HEK293T (cell line): ENCODE results near the gene ITGA8.
A peak's percentile ranks its signal among the peaks of the same experiment; 100 is the strongest.

ENCODE experiments used
- CTCF ChIA-PET: fragments of 350-600 bp; formaldehyde crosslinking; extraction: SDS; loops from one replicate; lab custom pipeline; 2021; ENCODE audit warnings: antibody characterized with exemption, inconsistent platforms; lab: Yijun Ruan, JAX
- POLR2A ChIA-PET: fragments of 350-600 bp; formaldehyde crosslinking; extraction: SDS; loops from one replicate; lab custom pipeline; 2020; ENCODE audit warnings: antibody characterized with exemption, inconsistent platforms; lab: Yijun Ruan, JAX
- DNase-seq: peaks from one replicate; pipeline ENCODE4 v3.0.0; 2012; ENCODE audit warnings: mixed read lengths; ENCODE audit errors: extremely low spot score
- ARNT ChIP-seq: fragments of 450-650 bp; IDR thresholded peaks from 2 replicates; pipeline ENCODE4 v1.6.1; 2017; ENCODE audit warnings: mild to moderate bottlenecking
- BHLHE40 ChIP-seq: fragments of 450-650 bp; IDR thresholded peaks from 2 replicates; pipeline ENCODE4 v1.6.1; 2016; ENCODE audit warnings: mild to moderate bottlenecking, moderate library complexity, borderline replicate concordance
- CTBP1 ChIP-seq: fragments of 450-650 bp; IDR thresholded peaks from 2 replicates; pipeline ENCODE4 v1.6.1; 2016; ENCODE audit warnings: borderline replicate concordance
- ELF4 ChIP-seq: fragments of 450-650 bp; IDR thresholded peaks from 2 replicates; pipeline ENCODE4 v1.6.1; 2017; ENCODE audit warnings: antibody characterized with exemption
- FOXA1 ChIP-seq: fragments of 450-650 bp; IDR thresholded peaks from 2 replicates; pipeline ENCODE4 v1.6.1; 2016; ENCODE audit warnings: mild to moderate bottlenecking
- FOXK2 ChIP-seq: fragments of 450-650 bp; IDR thresholded peaks from 2 replicates; pipeline ENCODE4 v1.6.1; 2016; ENCODE audit warnings: mild to moderate bottlenecking
- FOXM1 ChIP-seq: fragments of 450-650 bp; IDR thresholded peaks from 2 replicates; pipeline ENCODE4 v1.6.1; 2017; ENCODE audit warnings: mild to moderate bottlenecking, borderline replicate concordance
- HDGF ChIP-seq: fragments of 450-650 bp; IDR thresholded peaks from 2 replicates; pipeline ENCODE4 v1.6.1; 2017; ENCODE audit warnings: antibody characterized with exemption, borderline replicate concordance
- L3MBTL2 ChIP-seq: fragments of 450-650 bp; conservative IDR thresholded peaks from 2 replicates; pipeline ENCODE4 v1.6.1; 2016; ENCODE audit warnings: mild to moderate bottlenecking
- LEF1 ChIP-seq: fragments of 450-650 bp; IDR thresholded peaks from 2 replicates; pipeline ENCODE4 v1.6.1; 2017; ENCODE audit warnings: mild to moderate bottlenecking, borderline replicate concordance
- NFRKB ChIP-seq: fragments of 450-650 bp; IDR thresholded peaks from 2 replicates; pipeline ENCODE4 v1.6.1; 2016; ENCODE audit warnings: mild to moderate bottlenecking, moderate library complexity
- PKNOX1 ChIP-seq: fragments of 450-650 bp; IDR thresholded peaks from 2 replicates; pipeline ENCODE4 v1.6.1; 2016
- SP1 ChIP-seq: fragments of 450-650 bp; IDR thresholded peaks from 2 replicates; pipeline ENCODE4 v1.6.1; 2017
- SUZ12 ChIP-seq: fragments of 450-650 bp; IDR thresholded peaks from 2 replicates; pipeline ENCODE4 v1.6.1; 2016; ENCODE audit warnings: mild to moderate bottlenecking
- TARDBP ChIP-seq: fragments of 450-650 bp; IDR thresholded peaks from 2 replicates; pipeline ENCODE4 v1.6.1; 2016
- ZNF384 ChIP-seq: fragments of 450-650 bp; IDR thresholded peaks from 2 replicates; pipeline ENCODE4 v1.6.1; 2016

The ITGA8 gene

GRCh38 chr10:15626937-15627336 is 92.8 kb downstream of the ITGA8 start:
- CTCF ChIA-PET, result no interaction called here
- DNase-seq, result no peak
- POLR2A ChIA-PET, result no interaction called here
- TF ChIP-seq FOXA1 (no peak), PKNOX1 (peak; percentile 51), FOXK2 (no peak)

- DNase-seq, result no peak
- TF ChIP-seq SUZ12, result no peak
- no peak for TF ChIP-seq L3MBTL2
- TF ChIP-seq BHLHE40, result no peak
- no peak for TF ChIP-seq LEF1
- no peak for TF ChIP-seq SP1
- ChIA-PET POLR2A (no interaction called here), CTCF (no interaction called here)
Measured at GRCh38 chr10:15625261-15625660, 94.5 kb downstream of the ITGA8 start.

- CTCF ChIA-PET, result no interaction called here
Measured at GRCh38 chr10:15624401-15625196, 95.1 kb downstream of the ITGA8 start.

GRCh38 chr10:15620836-15621515 is 98.7 kb downstream of the ITGA8 start:
- ChIA-PET POLR2A (no interaction called here), CTCF (no interaction called here)
- no peak for DNase-seq
- TF ChIP-seq PKNOX1, result no peak
- TF ChIP-seq ELF4, result no peak
- TF ChIP-seq HDGF, result no peak
- no peak for TF ChIP-seq CTBP1
- no peak for TF ChIP-seq L3MBTL2
- no peak for TF ChIP-seq FOXM1
- no peak for TF ChIP-seq FOXK2
- no peak for TF ChIP-seq LEF1
- no peak for TF ChIP-seq FOXA1
- no peak for TF ChIP-seq SP1
- TF ChIP-seq SUZ12, result no peak
- no peak for TF ChIP-seq TARDBP
- no peak for TF ChIP-seq BHLHE40
- TF ChIP-seq NFRKB, result no peak
- TF ChIP-seq ARNT, result no peak

More at GRCh38 chr10:15624401-15625196, 95.1 kb downstream of the ITGA8 start:
- DNase-seq, result no peak
- POLR2A ChIA-PET, result no interaction called here
- TF ChIP-seq ARNT, result no peak
- no peak for TF ChIP-seq NFRKB
- TF ChIP-seq ELF4, result no peak
- TF ChIP-seq LEF1, result no peak
- TF ChIP-seq L3MBTL2, result no peak
- TF ChIP-seq ZNF384, result no peak
- TF ChIP-seq PKNOX1, result no peak
- TF ChIP-seq SUZ12, result no peak
- TF ChIP-seq HDGF, result no peak

GRCh38 chr10:15620337-15620736 is 99.4 kb downstream of the ITGA8 start:
- TF ChIP-seq L3MBTL2, result no peak
- no peak for DNase-seq
- POLR2A ChIA-PET, result no interaction called here
- CTCF ChIA-PET, result no interaction called here

- DNase-seq, result no peak
- ChIA-PET POLR2A (no interaction called here), CTCF (interaction anchor here (0.6 to 1.2 kb wide), 2 partner anchors 24 to 1133 kb away, joined by 3 read pairs; no protein-coding TSS in a partner anchor)
- TF ChIP-seq BHLHE40 (no peak), ELF4 (no peak), PKNOX1 (no peak), HDGF (no peak), TARDBP (no peak), ARNT (no peak)
Measured at GRCh38 chr10:15609246-15609645, 110.5 kb downstream of the ITGA8 start.
